Ishikawa (cell line): ENCODE results near the gene OR2L8.

Experiments
- CEBPB ChIP-seq: IDR thresholded peaks from 2 replicates; pipeline ENCODE4 v1.6.1; 2012
- CREB1 ChIP-seq: IDR thresholded peaks from 2 replicates; pipeline ENCODE4 v1.6.1; 2012; ENCODE audit warnings: low read depth
- EGR1 ChIP-seq: IDR thresholded peaks from 2 replicates; pipeline ENCODE4 v1.6.1; 2012
- EP300 ChIP-seq: IDR thresholded peaks from 2 replicates; pipeline ENCODE4 v1.6.1; 2012; ENCODE audit warnings: borderline replicate concordance
- FOXM1 ChIP-seq: IDR thresholded peaks from 2 replicates; pipeline ENCODE4 v1.6.1; 2012; ENCODE audit warnings: low read depth, borderline replicate concordance
- NFIC ChIP-seq: IDR thresholded peaks from 2 replicates; pipeline ENCODE4 v1.6.1; 2012
- TAF1 ChIP-seq: IDR thresholded peaks from 2 replicates; pipeline ENCODE4 v1.6.1; 2012; ENCODE audit warnings: low read depth, mild to moderate bottlenecking
- TEAD4 ChIP-seq: IDR thresholded peaks from 2 replicates; pipeline ENCODE4 v1.6.1; 2012
- YY1 ChIP-seq: IDR thresholded peaks from 2 replicates; pipeline ENCODE4 v1.6.1; 2012; ENCODE audit warnings: low read depth
- TF ChIP-seq, protein P1 (sequence below): IDR thresholded peaks from 2 replicates; pipeline ENCODE4 v1.6.1; 2012

GRCh38 chr1:247936415-247936814 lies 12.2 kb upstream of the OR2L8 start:
- no peak for TF ChIP-seq NFIC
- no peak for TF ChIP-seq TEAD4
- no peak for TF ChIP-seq EGR1
- no peak for TF ChIP-seq CREB1
- no peak for TF ChIP-seq FOXM1
- TF ChIP-seq YY1: no peak
- no peak for TF ChIP-seq EP300
- TF ChIP-seq TAF1: no peak
- TF ChIP-seq, protein P1, sequence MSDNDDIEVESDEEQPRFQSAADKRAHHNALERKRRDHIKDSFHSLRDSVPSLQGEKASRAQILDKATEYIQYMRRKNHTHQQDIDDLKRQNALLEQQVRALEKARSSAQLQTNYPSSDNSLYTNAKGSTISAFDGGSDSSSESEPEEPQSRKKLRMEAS: no peak
- TF ChIP-seq CEBPB: no peak
